Trophoblast cell (in vitro differentiated cells and primary cell): ENCODE measurements around the gene NPHP4.

Source experiments
- DNase-seq, 2 donors: peaks; one replicate each; pipeline ENCODE4 v3.0.0-alpha.2; 2016
- H2AFZ ChIP-seq: 2 replicates; pipeline ENCODE4 v1.6.1; 2013; ENCODE audit warnings: low read length, moderate library complexity, mild to moderate bottlenecking; ENCODE audit not compliant: insufficient read depth, poor library complexity
- H2AK5ac ChIP-seq: 2 replicates; pipeline ENCODE4 v1.6.1; 2013; ENCODE audit warnings: mild to moderate bottlenecking, low read length
- H2BK120ac ChIP-seq: 2 replicates; pipeline ENCODE4 v1.6.1; 2013; ENCODE audit warnings: low read length, mild to moderate bottlenecking, moderate library complexity; ENCODE audit not compliant: insufficient read depth, poor library complexity
- H2BK12ac ChIP-seq: 2 replicates; pipeline ENCODE4 v1.6.1; 2013; ENCODE audit warnings: mild to moderate bottlenecking, low read length, moderate library complexity
- H2BK5ac ChIP-seq: 2 replicates; pipeline ENCODE4 v1.6.1; 2013; ENCODE audit warnings: low read length, low read depth, moderate library complexity, mild to moderate bottlenecking; ENCODE audit not compliant: poor library complexity
- H3K14ac ChIP-seq: 2 replicates; pipeline ENCODE4 v1.6.1; 2013; ENCODE audit warnings: mild to moderate bottlenecking, low read length
- H3K18ac ChIP-seq: 2 replicates; pipeline ENCODE4 v1.6.1; 2013; ENCODE audit warnings: mild to moderate bottlenecking, low read length
- H3K23ac ChIP-seq: 2 replicates; pipeline ENCODE4 v1.6.1; 2013; ENCODE audit warnings: low read length
- H3K27ac ChIP-seq: 2 replicates; pipeline ENCODE4 v1.5.1; 2013; ENCODE audit warnings: low read depth, mild to moderate bottlenecking, inconsistent platforms, low read length, moderate library complexity
- H3K27me3 ChIP-seq: 2 replicates; pipeline ENCODE4 v1.6.1; 2013; ENCODE audit warnings: inconsistent platforms, mild to moderate bottlenecking, low read length, moderate library complexity; ENCODE audit not compliant: insufficient read depth
- H3K36me3 ChIP-seq, 2 experiments: 1 replicate in 1 of 2; 2 replicates in 1 of 2; pipeline ENCODE4 v1.6.1; 2013; ENCODE audit warnings: low read length in 2 of 2, mild to moderate bottlenecking in 2 of 2, moderate library complexity in 1 of 2; ENCODE audit not compliant: insufficient read depth in 2 of 2, control insufficient read depth in 1 of 2
- H3K4ac ChIP-seq: 2 replicates; pipeline ENCODE4 v1.6.1; 2013; ENCODE audit warnings: low read depth, mild to moderate bottlenecking, low read length, moderate library complexity
- H3K4me1 ChIP-seq, 2 experiments: 1 replicate in 1 of 2; 2 replicates in 1 of 2; pipeline ENCODE4 v1.6.1; 2013; ENCODE audit warnings: low read length in 2 of 2, mild to moderate bottlenecking in 2 of 2, moderate library complexity in 1 of 2; ENCODE audit not compliant: insufficient read depth in 2 of 2, control insufficient read depth in 1 of 2
- H3K4me2 ChIP-seq: 2 replicates; pipeline ENCODE4 v1.6.1; 2013; ENCODE audit warnings: inconsistent platforms, mild to moderate bottlenecking, low read length, moderate library complexity
- H3K4me3 ChIP-seq: 2 replicates; pipeline ENCODE4 v1.5.1; 2013; ENCODE audit warnings: mild to moderate bottlenecking, low read depth, low read length, inconsistent platforms
- H3K79me1 ChIP-seq: one replicate; pipeline ENCODE4 v1.6.1; 2013; ENCODE audit warnings: low read length
- H3K79me2 ChIP-seq: 2 replicates; pipeline ENCODE4 v1.6.1; 2013; ENCODE audit warnings: low read length, mild to moderate bottlenecking; ENCODE audit not compliant: control insufficient read depth, insufficient read depth, poor library complexity
- H3K9ac ChIP-seq: 2 replicates; pipeline ENCODE4 v1.6.1; 2013; ENCODE audit warnings: mild to moderate bottlenecking, low read length
- H3K9me3 ChIP-seq: 2 replicates; pipeline ENCODE4 v1.6.1; 2013; ENCODE audit warnings: low read depth, mild to moderate bottlenecking, control low read depth, inconsistent platforms, low read length; ENCODE audit not compliant: insufficient read depth
- H4K12ac ChIP-seq: 2 replicates; pipeline ENCODE4 v1.6.1; 2013; ENCODE audit warnings: low read depth, mild to moderate bottlenecking, low read length, moderate library complexity
- H4K8ac ChIP-seq: 2 replicates; pipeline ENCODE4 v1.6.1; 2013; ENCODE audit warnings: low read depth, mild to moderate bottlenecking, low read length, moderate library complexity
- H4K91ac ChIP-seq: one replicate; pipeline ENCODE4 v1.6.1; 2013; ENCODE audit warnings: low read depth, mild to moderate bottlenecking, low read length, moderate library complexity
- WGBS: extraction: QIAGEN DNeasy Blood & Tissue Kit; methylation state at CpG from one replicate; pipeline ENCODE4 v1.1.7; 2013; ENCODE audit warnings: missing lambda C conversion rate; ENCODE audit not compliant: insufficient read length, insufficient coverage; ENCODE audit errors: extremely low coverage; 5-methylcytosine and 5-hydroxymethylcytosine counted together

The NPHP4 gene

GRCh38 chr1:5938101-5938646 lies 54.1 kb downstream of the NPHP4 start:
- no peak overlapping the region for H2BK120ac ChIP-seq
- no peaks in the 10 kb centered on the region for H3K79me2 ChIP-seq
- no CpG with 5 or more reads among the region's 17 CpGs for WGBS
- H3K9ac ChIP-seq = no peak overlapping the region
- no peaks in the 10 kb centered on the region for H3K79me1 ChIP-seq
- H2AFZ ChIP-seq = no peak overlapping the region
- H3K27ac ChIP-seq = no peak overlapping the region
- no peak for DNase-seq
- no peak overlapping the region for H2BK12ac ChIP-seq
- no peak overlapping the region for H4K12ac ChIP-seq
- peaks cover 4% of the 10 kb centered on the region in 2 experiments for H3K4me1 ChIP-seq
- no peak overlapping the region for H4K8ac ChIP-seq
- no peaks in the 10 kb centered on the region for H3K27me3 ChIP-seq
- no peak overlapping the region for H3K4me3 ChIP-seq
- H3K14ac ChIP-seq = no peak overlapping the region
- H4K91ac ChIP-seq = no peak overlapping the region
- no peak overlapping the region for H3K4me2 ChIP-seq
- no peak overlapping the region for H3K4ac ChIP-seq
- peaks cover 3% of the 10 kb centered on the region for H3K9me3 ChIP-seq
- no peaks in the 10 kb centered on the region for H3K36me3 ChIP-seq
- no peak overlapping the region for H3K18ac ChIP-seq
- H2BK5ac ChIP-seq = no peak overlapping the region
- H2AK5ac ChIP-seq = no peak overlapping the region
- no peak overlapping the region for H3K23ac ChIP-seq

- no peak overlapping the region for H3K4me2 ChIP-seq
- no peak for DNase-seq
- peaks cover 3% of the 10 kb centered on the region for H3K9me3 ChIP-seq
- no peak overlapping the region for H3K27ac ChIP-seq
- no peak overlapping the region for H2BK12ac ChIP-seq
- no peak overlapping the region for H3K23ac ChIP-seq
- H2BK5ac ChIP-seq = no peak overlapping the region
- no peaks in the 10 kb centered on the region for H3K36me3 ChIP-seq
- H3K79me1 ChIP-seq = no peaks in the 10 kb centered on the region
- no peak overlapping the region for H3K4me3 ChIP-seq
- H4K91ac ChIP-seq = no peak overlapping the region
- H3K14ac ChIP-seq = no peak overlapping the region
- WGBS = no CpG with 5 or more reads among the region's 9 CpGs
- H3K27me3 ChIP-seq = no peaks in the 10 kb centered on the region
- H3K4me1 ChIP-seq = peaks cover 4% of the 10 kb centered on the region in 2 experiments
- H4K8ac ChIP-seq = no peak overlapping the region
- no peak overlapping the region for H3K4ac ChIP-seq
- no peaks in the 10 kb centered on the region for H3K79me2 ChIP-seq
- no peak overlapping the region for H2AK5ac ChIP-seq
- H2BK120ac ChIP-seq = no peak overlapping the region
- no peak overlapping the region for H3K9ac ChIP-seq
- no peak overlapping the region for H2AFZ ChIP-seq
- no peak overlapping the region for H4K12ac ChIP-seq
- no peak overlapping the region for H3K18ac ChIP-seq
These were observed 54.8 kb downstream of the NPHP4 start for GRCh38 chr1:5937373-5937857.

GRCh38 chr1:5936621-5937372 lies 55.4 kb downstream of the NPHP4 start:
- H3K79me2 ChIP-seq = no peaks in the 10 kb centered on the region
- H3K4me1 ChIP-seq = peaks cover 4% of the 10 kb centered on the region in 2 experiments
- H3K36me3 ChIP-seq = no peaks in the 10 kb centered on the region
- H2BK120ac ChIP-seq = no peak overlapping the region
- DNase-seq = no peak
- H3K27ac ChIP-seq = no peak overlapping the region
- H2BK5ac ChIP-seq = no peak overlapping the region
- H3K14ac ChIP-seq = no peak overlapping the region
- no peak overlapping the region for H3K18ac ChIP-seq
- no peak overlapping the region for H3K4ac ChIP-seq
- H3K4me3 ChIP-seq = no peak overlapping the region
- no peaks in the 10 kb centered on the region for H3K27me3 ChIP-seq
- no peak overlapping the region for H3K9ac ChIP-seq
- H3K23ac ChIP-seq = no peak overlapping the region
- H4K91ac ChIP-seq = no peak overlapping the region
- H2BK12ac ChIP-seq = no peak overlapping the region
- H3K79me1 ChIP-seq = no peaks in the 10 kb centered on the region
- no peak overlapping the region for H4K8ac ChIP-seq
- no CpG with 5 or more reads among the region's 13 CpGs for WGBS
- no peak overlapping the region for H2AK5ac ChIP-seq
- peaks cover 3% of the 10 kb centered on the region for H3K9me3 ChIP-seq
- no peak overlapping the region for H3K4me2 ChIP-seq
- no peak overlapping the region for H2AFZ ChIP-seq
- no peak overlapping the region for H4K12ac ChIP-seq

DNA sequence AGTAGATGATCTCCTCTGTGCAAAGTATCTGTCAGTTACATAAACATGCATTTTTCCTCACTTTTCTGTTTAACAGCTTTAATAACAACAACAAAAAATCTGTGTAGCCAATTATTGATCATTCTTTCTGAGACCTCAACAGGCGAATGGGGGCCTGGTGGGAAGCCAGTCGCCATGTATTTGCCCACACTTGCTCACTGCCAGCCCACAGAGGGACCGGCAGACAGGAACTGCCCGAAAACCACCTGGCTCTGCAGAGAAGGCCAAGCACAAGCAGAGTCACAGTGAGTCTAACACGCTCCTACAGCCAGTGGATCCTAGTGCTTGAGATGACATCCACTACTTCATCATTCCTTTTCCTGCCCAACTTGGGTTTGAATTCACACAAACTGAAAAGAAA lies 56.1 kb downstream of the NPHP4 start:
- Histone ChIP-seq H3K9me3 (peaks cover 3% of the 10 kb centered on the region), H3K23ac (no peak overlapping the region), H3K27me3 (no peaks in the 10 kb centered on the region), H2BK120ac (no peak overlapping the region), H4K12ac (no peak overlapping the region), H2AK5ac (no peak overlapping the region), H3K9ac (no peak overlapping the region), H3K4me3 (no peak overlapping the region), H4K8ac (no peak overlapping the region), H3K14ac (no peak overlapping the region), H3K4ac (no peak overlapping the region), H3K36me3 (no peaks in the 10 kb centered on the region), H2BK5ac (no peak overlapping the region), H2BK12ac (no peak overlapping the region), H3K27ac (no peak overlapping the region), H3K18ac (no peak overlapping the region), H2AFZ (no peak overlapping the region), H3K4me2 (no peak overlapping the region), H3K79me2 (no peaks in the 10 kb centered on the region), H4K91ac (no peak overlapping the region), H3K4me1 (peaks cover 4% of the 10 kb centered on the region in 2 experiments), H3K79me1 (no peaks in the 10 kb centered on the region)
- no peak for DNase-seq
- no CpG with 5 or more reads among the region's 5 CpGs for WGBS
